GM19099 (cell line): ENCODE data around the gene RIOK3.

ENCODE experiments used
- POLR2A ChIP-seq: IDR thresholded peaks from 3 replicates; pipeline ENCODE4 v1.6.1; 2011; ENCODE audit warnings: low read depth; ENCODE audit not compliant: insufficient read length; ENCODE audit errors: extremely low read depth

Gene RIOK3

DNA sequence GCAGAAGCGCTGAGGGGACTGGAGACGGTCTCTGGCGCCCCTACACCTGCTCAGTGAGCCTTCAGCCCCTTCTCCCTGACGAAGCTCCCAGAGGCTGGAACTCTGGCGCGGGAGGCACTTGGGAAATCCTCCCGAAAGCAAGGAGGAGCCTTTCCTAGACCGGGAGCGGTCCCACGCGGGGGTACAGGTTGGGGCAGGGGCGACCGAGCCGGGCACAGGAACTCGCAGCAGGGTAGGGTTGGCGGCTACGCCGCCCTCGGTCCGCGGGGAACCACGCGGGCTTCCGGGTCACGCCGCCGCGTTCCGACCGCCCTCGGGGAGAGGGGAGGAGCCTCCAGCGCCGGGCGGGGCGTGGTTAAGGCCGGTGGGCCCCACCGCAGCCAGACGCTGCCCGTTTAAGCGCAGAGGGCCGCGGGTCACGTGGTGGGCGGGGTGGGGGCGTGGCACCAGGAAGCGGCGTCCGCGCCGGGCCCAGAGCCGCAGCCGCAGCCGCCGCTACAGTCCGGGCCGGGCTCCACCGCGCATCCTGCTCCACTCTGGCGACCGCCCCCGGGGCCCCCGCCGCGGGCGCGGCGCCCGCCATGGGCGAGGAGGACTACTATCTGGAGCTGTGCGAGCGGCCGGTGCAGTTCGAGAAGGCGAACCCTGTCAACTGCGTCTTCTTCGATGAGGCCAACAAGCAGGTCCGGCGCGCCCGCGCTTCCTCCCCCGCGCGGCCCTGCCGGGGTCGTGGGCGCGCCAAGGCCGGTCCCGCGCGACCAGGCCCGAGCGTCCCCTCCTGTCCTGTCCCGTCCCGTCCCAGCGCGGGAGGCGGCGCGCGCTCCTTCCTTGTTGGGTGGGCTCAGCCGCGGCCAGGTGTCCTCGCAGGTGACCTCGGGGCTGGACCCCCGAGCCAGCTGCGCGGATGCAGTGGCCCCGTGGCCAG, 50.2 kb downstream of the RIOK3 start, which contains the start of gene RMC1:
Gene RMC1 (plus strand): TSS at position 474 of the 925 bp plus-strand sequence. CDS start 108 bp downstream, at position 582.
- TF ChIP-seq POLR2A = peak; percentile 94

DNA sequence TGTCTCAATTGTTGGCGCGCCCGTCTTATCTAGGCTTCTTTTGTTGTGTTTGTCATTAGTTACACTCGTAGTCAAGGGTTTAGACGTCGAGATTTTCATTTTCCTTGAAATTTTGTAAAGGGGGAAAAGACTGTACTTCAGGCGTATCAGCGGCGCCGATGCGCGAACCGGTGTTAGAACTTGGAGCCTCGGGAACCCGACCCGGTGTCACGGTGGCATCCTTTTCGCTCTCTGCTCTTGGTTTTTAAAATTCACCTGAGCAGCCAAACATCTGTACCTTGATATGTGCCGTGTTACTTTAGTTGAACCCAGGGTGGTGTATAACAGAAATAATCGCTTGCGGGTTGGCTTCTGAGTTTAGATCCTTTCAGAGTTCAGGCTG, 50.9 kb downstream of the RIOK3 start:
- TF ChIP-seq POLR2A = no peak

DNA sequence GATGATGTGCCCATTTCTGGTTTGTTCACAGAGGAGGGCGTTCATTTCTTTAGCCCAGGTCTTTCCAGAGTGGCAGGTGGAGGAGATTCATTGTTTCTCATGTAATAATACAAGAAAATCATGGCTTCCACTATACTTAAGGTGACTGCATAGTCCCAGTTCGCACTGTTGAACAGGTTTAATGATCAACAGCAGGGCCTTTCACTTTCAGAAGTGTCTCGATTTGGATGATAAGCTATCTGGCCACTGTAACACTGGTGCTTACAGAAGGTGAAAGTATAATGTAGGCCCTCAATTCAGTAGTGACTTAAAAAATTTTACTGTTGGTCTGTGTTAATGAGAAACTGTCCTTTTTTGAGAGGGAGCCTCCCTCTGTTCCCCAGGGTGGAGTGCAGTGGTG, 51.6 kb downstream of the RIOK3 start:
- TF ChIP-seq POLR2A = no peak

DNA sequence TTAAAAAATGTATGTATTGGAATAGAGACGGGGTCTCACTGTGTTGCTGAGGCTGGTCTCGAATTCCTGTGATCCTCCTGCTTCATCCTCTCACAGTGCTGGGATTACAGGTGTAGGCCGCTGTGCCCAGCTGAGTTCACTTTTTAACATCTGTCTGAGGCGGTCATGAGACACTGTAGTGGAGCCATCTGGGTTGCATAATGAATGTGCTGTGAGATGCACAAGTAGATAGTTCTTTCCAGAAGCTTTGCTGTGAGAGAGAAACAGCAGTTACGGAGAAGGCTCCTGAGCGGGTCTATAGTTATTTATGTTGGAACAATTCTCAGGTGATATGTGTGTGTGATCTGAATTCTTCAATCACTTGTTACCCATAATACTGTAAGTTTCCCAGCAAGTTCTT, 53.3 kb downstream of the RIOK3 start:
- no peak for TF ChIP-seq POLR2A

DNA sequence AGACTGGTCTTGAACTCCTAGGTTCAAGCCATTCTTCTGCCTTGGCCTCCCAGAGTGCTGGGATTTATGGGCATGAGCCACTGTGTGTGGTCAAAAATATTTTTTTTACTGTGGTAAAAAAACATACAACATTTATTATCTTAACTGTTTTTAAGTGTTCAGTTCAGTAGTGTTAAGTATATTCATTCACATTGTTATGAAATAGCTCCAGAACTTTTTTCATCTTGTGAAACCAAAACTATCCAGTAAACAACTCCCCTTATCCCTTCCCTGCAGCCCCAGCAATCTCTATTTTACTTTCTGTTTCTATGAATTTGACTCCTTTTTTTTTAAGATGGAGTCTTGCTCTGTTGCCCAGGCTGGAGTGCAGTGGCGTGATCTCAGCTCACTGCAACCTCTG, 59.6 kb downstream of the RIOK3 start:
- no peak for TF ChIP-seq POLR2A

DNA sequence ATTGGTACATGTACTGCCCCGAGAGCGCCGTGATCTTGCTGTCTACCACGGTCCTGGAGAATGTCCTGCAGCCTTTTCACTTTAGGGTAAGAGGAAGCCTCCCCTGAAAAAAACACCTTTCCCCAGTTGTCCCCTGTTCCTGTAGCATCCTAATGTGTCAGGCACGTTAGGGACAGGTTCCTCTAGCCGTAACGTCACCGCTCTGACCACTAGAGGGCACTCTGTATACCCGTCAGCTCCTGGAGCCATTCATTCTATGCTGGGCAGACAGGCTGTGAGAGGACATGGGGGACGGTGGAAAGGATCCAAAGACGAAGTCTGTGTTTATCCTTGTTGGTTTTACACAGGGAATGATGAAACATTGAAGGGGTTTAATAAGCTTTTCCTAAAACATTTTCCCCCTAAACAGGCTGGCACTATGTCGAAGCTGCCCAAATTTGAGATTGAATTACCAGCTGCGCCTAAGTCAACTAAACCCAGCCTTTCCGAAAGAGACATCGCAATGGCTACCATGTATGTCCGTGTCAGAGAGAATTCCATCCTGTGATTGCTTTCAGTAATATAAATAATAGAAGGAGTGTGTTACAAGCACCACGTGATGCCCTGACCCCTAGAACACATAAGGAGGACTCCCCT, 62.9 kb downstream of the RIOK3 start:
- no peak for TF ChIP-seq POLR2A

DNA sequence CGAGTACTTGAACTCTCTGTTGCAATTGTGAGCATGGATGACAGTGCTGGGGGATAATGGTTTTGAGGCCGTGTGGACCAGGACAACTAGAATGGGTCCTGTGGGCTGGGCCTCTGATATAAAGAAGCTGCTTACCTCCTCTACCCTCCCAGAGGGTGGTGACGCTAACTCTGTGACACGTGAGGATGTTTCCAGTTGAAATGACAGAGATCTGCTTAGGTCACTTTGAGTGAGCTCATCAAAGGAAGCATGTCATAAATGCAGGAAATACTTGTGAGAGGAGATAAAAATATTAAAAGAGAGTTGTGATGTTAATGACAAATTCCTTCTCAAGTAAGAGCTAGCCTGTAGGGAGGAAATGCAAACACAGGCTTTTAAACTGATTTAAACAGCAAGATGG, 66.6 kb downstream of the RIOK3 start:
- no peak for TF ChIP-seq POLR2A

DNA sequence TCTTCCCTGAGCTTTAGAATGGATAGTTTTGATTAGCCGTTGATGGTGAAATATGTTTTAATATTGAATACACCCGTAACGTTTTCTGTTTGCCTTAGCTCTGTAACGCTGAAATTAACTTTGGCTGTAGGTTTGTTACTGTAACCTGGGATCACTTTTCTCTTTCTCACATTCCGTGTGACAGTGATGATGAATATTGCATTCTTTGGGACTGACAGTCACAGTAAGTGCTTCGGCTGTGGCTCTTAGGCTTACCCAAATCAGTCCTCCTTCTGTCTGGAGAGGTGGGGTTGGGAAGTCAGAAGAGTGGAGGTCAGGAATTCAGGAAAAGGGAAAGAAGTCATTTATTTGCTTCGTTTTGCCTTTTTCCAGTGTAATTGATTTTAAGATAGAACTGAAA, 68.2 kb downstream of the RIOK3 start:
- TF ChIP-seq POLR2A = no peak

DNA sequence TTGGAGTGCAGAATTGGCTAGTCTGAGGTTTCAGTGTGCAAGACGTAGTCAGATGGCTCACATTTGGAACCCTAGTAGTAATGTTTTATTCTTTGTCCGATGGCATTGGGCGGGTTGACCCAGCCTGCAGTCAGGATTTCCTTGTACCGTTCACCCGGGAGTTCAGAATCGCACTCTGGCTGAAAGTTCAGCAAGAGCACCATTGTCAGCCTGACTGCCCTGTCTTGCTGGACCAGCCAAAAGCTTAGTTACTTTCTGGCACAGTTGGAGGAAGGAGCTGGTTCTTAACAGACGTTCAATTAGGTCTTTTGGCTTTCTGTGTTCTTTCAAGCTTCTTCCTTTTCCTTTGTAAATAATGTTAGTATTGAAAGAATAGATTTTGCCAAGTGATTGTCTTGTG, 68.8 kb downstream of the RIOK3 start:
- TF ChIP-seq POLR2A = no peak

DNA sequence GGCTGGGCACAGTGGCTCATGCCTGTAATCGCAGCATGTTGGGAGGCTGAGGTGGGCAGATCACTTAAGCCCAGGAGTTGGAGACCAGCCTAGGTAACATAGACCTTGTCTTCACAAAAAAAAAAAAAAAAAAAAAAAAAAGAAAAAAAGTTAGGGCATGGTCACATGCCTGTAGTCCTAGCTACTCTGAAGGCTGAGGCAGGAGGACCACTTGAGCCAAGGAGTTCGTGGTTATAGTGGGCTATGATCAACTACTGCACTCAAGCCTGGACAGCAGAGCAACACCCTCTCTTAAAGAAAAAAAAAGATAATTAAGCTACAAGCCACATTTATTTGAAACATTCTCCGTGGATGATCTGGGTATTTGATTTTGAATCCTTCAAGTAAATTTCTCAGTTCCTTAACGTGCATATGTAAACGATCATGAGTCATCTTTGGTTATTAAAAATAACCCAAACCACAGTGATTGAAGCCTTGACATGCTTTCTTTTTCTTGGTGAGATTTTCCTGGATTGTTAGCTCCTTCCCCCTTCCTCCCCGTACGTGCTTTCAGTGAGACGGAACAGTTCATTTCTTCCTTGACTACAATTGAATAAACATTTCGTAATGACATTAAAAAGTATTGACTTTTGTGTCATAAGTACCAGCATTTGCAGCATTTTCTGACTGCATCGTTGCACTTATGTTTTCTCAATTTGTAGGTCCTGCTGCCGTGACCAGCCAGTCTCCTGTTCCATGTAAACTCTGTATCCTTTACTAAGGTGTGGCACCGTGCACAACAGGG, 70.5 kb downstream of the RIOK3 start:
- no peak for TF ChIP-seq POLR2A

DNA sequence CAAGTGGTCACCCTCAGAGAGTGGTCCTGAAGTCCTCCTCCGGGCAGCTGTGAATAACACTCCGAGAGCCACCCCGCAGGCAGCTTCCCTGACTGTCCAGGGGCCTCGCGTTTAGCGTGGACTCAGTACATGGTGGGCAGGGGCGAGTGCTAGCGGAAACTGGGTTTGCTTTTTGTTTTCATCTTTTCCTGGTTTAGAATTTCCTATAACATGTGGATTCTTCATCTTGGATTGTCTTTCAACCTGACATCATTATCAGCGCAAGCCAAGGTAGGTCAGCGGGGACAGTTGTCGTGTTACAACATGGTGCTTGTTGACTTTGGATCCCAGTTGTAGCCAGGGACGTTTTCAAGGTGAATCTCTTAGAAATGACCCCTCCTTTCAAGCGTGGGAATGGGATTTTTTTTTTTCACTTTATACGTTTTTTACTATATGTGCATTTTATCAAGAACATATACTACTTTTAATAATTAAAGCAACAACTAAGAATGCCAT, 71.2 kb downstream of the RIOK3 start:
- TF ChIP-seq POLR2A = no peak

DNA sequence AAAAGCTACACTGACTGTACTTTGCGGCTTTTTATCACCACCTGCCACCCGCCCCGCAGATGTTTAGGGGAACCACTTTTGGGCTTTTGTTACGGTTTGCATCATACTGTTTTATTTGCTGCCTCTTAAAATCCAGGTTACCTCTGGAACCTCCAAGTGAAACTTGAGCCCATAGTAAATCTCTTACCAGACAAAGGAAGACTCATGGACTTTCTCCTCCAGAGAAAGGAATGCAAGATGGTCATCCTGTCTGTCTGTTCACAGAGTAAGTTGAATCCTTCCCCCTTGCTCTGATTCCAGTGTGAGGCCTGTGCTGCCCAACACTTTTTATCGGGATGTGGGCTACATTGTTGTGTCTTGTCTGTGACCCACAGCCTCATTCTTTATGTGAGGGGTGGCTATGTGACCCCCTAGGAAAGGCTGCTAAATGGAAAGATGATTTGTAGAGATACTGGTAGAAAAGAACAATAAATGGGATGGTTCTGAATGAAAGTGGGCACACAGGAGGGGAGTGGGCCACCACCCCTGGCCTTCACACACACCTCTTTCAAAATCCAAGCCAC, 73.5 kb downstream of the RIOK3 start:
- no peak for TF ChIP-seq POLR2A

DNA sequence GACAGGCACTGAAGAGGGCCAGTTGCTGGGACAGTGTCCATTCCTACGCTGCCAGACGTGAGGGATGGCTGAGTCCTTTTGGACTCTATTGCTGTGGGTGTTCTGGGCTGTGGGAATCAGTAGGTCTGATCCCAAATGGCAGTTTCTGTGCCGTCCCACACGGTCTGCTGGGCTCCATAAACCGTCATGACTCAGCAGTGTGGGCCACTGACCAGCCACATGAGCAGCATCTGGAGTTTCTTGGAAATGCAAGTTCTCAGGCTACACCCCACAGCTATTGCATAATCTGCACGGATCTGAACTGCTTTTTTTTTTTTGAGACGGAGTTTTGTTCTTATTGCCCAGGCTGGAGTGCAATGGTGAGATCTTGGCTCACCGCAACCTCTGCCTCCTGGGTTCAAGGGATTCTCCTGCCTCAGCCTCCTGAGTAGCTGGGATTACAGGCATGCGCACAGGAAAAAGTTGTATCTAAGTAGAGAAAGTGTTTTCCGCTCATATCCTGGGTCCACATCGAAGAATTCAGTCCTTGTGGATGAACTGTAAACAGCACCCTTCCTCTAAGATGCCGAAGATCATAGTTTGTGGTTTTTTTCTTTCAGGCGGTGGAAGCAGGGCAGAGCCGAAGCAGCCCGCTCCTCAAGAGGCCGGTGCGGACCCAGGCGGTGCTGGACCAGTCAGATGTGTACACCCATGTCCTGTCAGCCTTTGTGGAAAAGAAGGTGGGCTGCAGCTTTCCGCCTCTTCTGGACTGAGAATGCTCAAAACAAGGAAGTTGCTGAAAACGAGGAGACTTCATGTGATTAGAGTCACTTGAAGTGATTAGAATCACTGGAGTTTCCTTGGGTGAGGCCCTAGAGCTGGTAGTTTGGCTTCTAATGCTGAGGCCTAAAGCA, 75.7 kb downstream of the RIOK3 start:
- TF ChIP-seq POLR2A = no peak

DNA sequence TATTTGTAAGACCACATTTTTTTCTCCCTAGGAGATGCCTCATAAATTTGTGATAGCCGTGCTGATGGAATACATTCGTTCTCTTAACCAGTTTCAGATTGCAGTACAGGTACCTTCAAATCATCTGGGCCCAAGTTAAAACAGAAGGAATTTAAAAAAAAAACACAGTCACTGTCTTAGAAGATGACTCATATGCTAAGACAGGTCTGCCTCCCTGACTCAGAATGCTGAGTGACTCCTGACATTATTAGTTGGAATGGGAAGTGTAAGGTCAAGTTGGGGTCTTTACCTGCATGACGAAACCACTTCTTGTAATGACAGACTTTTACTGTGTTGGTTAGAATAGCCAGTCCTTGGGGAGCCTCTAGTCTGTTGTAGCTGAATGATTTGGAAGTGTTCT, 76.5 kb downstream of the RIOK3 start:
- TF ChIP-seq POLR2A = no peak
